ENCODE results near the gene NT5C2. TPM values are rescaled to one million over a fixed set of nuclear protein-coding genes. Genes with fewer than 3 reads are reported as not detected.
"Not testable (repeated sequence)": the region's sequence is repeated elsewhere in the genome, so short reads cannot be mapped to it uniquely, and the experiment has no call there.

Gene NT5C2
- total RNA-seq, 1 experiment from 2014 or later = 52.2 TPM

- intact Hi-C loops (cut with micrococcal nuclease) = loop anchor here (1.0 to 10.0 kb wide), 4 partner anchors 175 to 415 kb away; no protein-coding TSS in a partner anchor
- DNase-seq (ENCODE audit: unreplicated experiment) = peak; percentile 59
- H3K27ac Mint-ChIP-seq (ENCODE audit: low read depth, unreplicated experiment) = no peak overlapping the region
- no peak overlapping the region for H3K4me3 Mint-ChIP-seq (ENCODE audit: unreplicated experiment)
- H3K36me3 Mint-ChIP-seq (ENCODE audit: insufficient read depth, unreplicated experiment) = no peaks in the 10 kb centered on the region
- POLR2A ChIA-PET = interaction anchor here (0.5 to 2.8 kb wide), 2 partner anchors 152 to 193 kb away, joined by 3 to 13 read pairs; partner anchors contain the start of gene CNNM2
- no peaks in the 10 kb centered on the region for H3K27me3 Mint-ChIP-seq (ENCODE audit: insufficient read depth, unreplicated experiment)
- H3K9me3 Mint-ChIP-seq (ENCODE audit: unreplicated experiment) = no peaks in the 10 kb centered on the region
- peak; percentile 72 for TF ChIP-seq CTCF (IDR thresholded peaks at IDR 0.05; ENCODE audit: unreplicated experiment)
- CTCF ChIA-PET = interaction anchor here (0.6 to 3.9 kb wide), 21 partner anchors 9 to 591 kb away, joined by 3 to 52 read pairs (median 3); partner anchors contain the start of gene CNNM2
- no peaks in the 10 kb centered on the region for H3K4me1 Mint-ChIP-seq (ENCODE audit: insufficient read depth, unreplicated experiment)
- BruUV-seq (replicated peaks) = no TSS peak
Observed at GRCh38 chr10:103069453-103070331, 123.4 kb downstream of the NT5C2 start.

DNA sequence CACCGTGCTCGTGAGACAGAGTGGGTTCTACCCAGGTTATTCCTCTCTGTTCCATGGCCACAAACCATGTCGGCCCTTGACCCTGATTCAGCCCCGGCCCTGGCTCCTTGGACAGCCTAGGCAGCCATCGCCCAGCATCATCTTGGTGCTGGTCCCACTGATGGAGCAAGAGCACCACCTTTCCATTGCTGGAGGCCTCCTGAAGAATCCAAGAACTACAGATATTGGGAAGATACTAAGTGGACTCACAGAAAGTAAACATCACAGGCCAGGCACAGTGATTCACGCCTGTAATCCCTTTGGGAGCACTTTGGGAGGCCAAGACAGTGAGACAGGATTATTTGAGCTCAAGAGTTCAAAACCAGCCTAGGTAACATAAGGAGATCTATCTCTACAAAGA is 125.1 kb downstream of the NT5C2 start:
- no peaks in the 10 kb centered on the region for H3K4me1 Mint-ChIP-seq (ENCODE audit: insufficient read depth, unreplicated experiment)

GRCh38 chr10:103067484-103067883 is 125.6 kb downstream of the NT5C2 start:
- BruUV-seq (replicated peaks) = no TSS peak
- Mint-ChIP-seq H3K4me3 (ENCODE audit: unreplicated experiment) (no peak overlapping the region), H3K9me3 (ENCODE audit: unreplicated experiment) (no peaks in the 10 kb centered on the region), H3K36me3 (ENCODE audit: insufficient read depth, unreplicated experiment) (no peaks in the 10 kb centered on the region), H3K27me3 (ENCODE audit: insufficient read depth, unreplicated experiment) (no peaks in the 10 kb centered on the region), H3K27ac (ENCODE audit: low read depth, unreplicated experiment) (no peak overlapping the region), H3K4me1 (ENCODE audit: insufficient read depth, unreplicated experiment) (no peaks in the 10 kb centered on the region)
- intact Hi-C loops (cut with micrococcal nuclease) = loop anchor here (10.0 kb wide), 1 partner anchor 417 kb away; no protein-coding TSS in a partner anchor
- POLR2A ChIA-PET = interaction anchor here (1.5 kb wide), 1 partner anchor 150 kb away, joined by 5 read pairs; the partner anchor contains the start of gene CNNM2
- TF ChIP-seq CTCF (IDR thresholded peaks at IDR 0.05; ENCODE audit: unreplicated experiment) = no peak
- no peak for DNase-seq (ENCODE audit: unreplicated experiment)
- CTCF ChIA-PET = interaction anchor here (1.0 to 1.8 kb wide), 4 partner anchors 149 to 236 kb away, joined by 3 to 4 read pairs (median 3); partner anchors contain the start of gene CNNM2

More for the DNA sequence above, 125.1 kb downstream of the NT5C2 start:
- no peak for TF ChIP-seq CTCF (IDR thresholded peaks at IDR 0.05; ENCODE audit: unreplicated experiment)
- H3K9me3 Mint-ChIP-seq (ENCODE audit: unreplicated experiment) = no peaks in the 10 kb centered on the region
- no peaks in the 10 kb centered on the region for H3K27me3 Mint-ChIP-seq (ENCODE audit: insufficient read depth, unreplicated experiment)
- no peaks in the 10 kb centered on the region for H3K36me3 Mint-ChIP-seq (ENCODE audit: insufficient read depth, unreplicated experiment)
- ChIA-PET POLR2A (interaction anchor here (2.8 kb wide), 1 partner anchor 150 kb away, joined by 13 read pairs; the partner anchor contains the start of gene CNNM2), CTCF (interaction anchor here (0.7 to 3.9 kb wide), 7 partner anchors 18 to 236 kb away, joined by 3 to 52 read pairs (median 4); partner anchors contain the start of gene CNNM2)
- H3K27ac Mint-ChIP-seq (ENCODE audit: low read depth, unreplicated experiment) = no peak overlapping the region
- no peak for DNase-seq (ENCODE audit: unreplicated experiment)
- H3K4me3 Mint-ChIP-seq (ENCODE audit: unreplicated experiment) = no peak overlapping the region
- no TSS peak for BruUV-seq (replicated peaks)
- intact Hi-C loops (cut with micrococcal nuclease) = loop anchor here (2.0 to 10.0 kb wide), 2 partner anchors 339 to 417 kb away; no protein-coding TSS in a partner anchor

DNA sequence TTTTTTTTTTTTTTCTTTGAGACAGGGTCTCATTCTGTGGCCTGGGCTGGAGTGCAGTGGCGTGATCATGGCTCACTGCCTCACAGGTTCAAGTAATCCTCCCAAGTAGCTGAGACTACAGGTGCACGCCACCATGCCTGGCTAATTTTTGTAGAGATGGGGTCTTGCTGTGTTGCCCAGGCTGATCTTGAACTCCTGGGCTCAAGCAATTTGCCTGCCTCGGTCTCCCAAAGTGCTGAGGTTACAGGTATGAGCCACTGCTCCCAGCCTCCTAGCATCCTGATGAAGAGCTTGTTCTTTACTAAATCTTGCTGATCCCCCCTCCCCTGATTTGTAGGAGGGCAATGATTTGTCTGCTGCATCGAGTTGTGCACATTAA is 126.0 kb downstream of the NT5C2 start:
- DNase-seq (ENCODE audit: unreplicated experiment) = not testable (repeated sequence)

More for the DNA sequence above, 126.0 kb downstream of the NT5C2 start:
- H3K27me3 Mint-ChIP-seq (ENCODE audit: insufficient read depth, unreplicated experiment); H3K27ac Mint-ChIP-seq (ENCODE audit: low read depth, unreplicated experiment); H3K9me3 Mint-ChIP-seq (ENCODE audit: unreplicated experiment); H3K4me3 Mint-ChIP-seq (ENCODE audit: unreplicated experiment); H3K36me3 Mint-ChIP-seq (ENCODE audit: insufficient read depth, unreplicated experiment); BruUV-seq (replicated peaks); H3K4me1 Mint-ChIP-seq (ENCODE audit: insufficient read depth, unreplicated experiment): not testable (repeated sequence)
- ChIA-PET POLR2A (interaction anchor here (1.5 kb wide), 1 partner anchor 149 kb away, joined by 5 read pairs; the partner anchor contains the start of gene CNNM2), CTCF (interaction anchor here (0.6 to 1.6 kb wide), 4 partner anchors 58 to 153 kb away, joined by 3 to 6 read pairs (median 4); partner anchors contain the start of gene CNNM2)
- intact Hi-C loops (cut with micrococcal nuclease) = loop anchor here (10.0 kb wide), 1 partner anchor 418 kb away; no protein-coding TSS in a partner anchor
